ENCODE measurements around the gene BBS4. TPM values are rescaled to one million over a fixed set of nuclear protein-coding genes. Genes with fewer than 3 reads are reported as not detected.

Gene BBS4
- total and polyA plus RNA-seq, 9 of the 15 experiments (the other 6 are each of a cell fraction or from before 2014, with no cell fraction given): 25.1 to 80.7 (median 38.9) TPM

DNA sequence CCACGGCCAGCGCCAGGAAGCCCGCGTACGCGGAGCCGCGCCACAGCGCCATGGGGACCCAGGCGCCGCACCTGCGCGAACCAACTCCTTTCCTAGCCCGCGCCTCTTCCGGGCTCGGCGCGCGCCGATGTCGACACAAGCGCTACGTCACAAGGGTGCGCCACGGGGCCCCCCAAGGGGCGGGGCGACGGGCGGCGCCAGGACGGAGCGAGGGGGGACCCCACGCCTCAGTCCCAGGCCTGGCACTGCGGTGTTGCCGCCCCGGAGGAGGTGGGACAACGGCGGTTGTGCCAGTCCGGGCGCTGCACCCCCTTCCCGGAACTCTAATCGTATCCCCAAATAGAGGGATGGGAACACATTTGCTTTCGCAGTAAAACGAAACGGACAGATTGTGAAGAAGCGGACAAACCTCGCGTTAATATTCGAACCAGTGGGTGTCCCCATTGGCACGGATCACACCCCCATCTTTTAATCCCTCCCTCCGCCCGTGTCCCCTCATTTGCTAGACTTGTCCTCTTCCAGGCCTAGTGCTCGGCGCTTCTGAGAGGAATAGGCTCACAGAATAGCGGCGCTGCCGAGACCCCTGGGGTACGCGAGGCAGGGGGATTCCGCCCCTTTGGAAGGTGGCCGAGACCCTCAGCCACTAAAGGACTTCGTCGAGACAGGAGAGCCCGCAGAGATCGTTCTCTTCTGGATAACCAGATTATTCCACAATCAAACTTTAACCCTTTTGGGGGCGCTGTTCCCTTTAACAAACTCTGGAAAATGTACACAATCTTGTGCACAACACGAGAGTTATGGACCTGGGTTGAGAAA, 97.8 kb downstream of the BBS4 start, which contains the start of gene ADPGK (continued):
- TF ChIP-seq, protein P1, sequence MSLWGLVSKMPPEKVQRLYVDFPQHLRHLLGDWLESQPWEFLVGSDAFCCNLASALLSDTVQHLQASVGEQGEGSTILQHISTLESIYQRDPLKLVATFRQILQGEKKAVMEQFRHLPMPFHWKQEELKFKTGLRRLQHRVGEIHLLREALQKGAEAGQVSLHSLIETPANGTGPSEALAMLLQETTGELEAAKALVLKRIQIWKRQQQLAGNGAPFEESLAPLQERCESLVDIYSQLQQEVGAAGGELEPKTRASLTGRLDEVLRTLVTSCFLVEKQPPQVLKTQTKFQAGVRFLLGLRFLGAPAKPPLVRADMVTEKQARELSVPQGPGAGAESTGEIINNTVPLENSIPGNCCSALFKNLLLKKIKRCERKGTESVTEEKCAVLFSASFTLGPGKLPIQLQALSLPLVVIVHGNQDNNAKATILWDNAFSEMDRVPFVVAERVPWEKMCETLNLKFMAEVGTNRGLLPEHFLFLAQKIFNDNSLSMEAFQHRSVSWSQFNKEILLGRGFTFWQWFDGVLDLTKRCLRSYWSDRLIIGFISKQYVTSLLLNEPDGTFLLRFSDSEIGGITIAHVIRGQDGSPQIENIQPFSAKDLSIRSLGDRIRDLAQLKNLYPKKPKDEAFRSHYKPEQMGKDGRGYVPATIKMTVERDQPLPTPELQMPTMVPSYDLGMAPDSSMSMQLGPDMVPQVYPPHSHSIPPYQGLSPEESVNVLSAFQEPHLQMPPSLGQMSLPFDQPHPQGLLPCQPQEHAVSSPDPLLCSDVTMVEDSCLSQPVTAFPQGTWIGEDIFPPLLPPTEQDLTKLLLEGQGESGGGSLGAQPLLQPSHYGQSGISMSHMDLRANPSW (CRISPR knock-in tag; IDR thresholded peaks at IDR 0.05): no peak
- TF ChIP-seq HDGF (IDR thresholded peaks at IDR 0.05) (no peak), NR2C2 (CRISPR knock-in tag; IDR thresholded peaks at IDR 0.05) (peak; percentile 49), NR2C2 (tag; IDR thresholded peaks at IDR 0.05) (peak; percentile 68; the same call in 1 of the 2 replicates), ZNF699 (CRISPR knock-in tag; IDR thresholded peaks at IDR 0.05; ENCODE audit: insufficient replicate concordance) (no peak), RBFOX2 (IDR thresholded peaks at IDR 0.05; ENCODE audit: low read depth, low read length) (peak; percentile 98), SIN3A (IDR thresholded peaks at IDR 0.05; ENCODE audit: borderline replicate concordance in 2 of 2, control insufficient read depth in 1 of 2, low read depth in 2 of 2, low read length in 2 of 2) (peak; percentile 98), DACH1 (IDR thresholded peaks at IDR 0.05; ENCODE audit: partially characterized antibody) (peak; percentile 39), CXXC5 (CRISPR knock-in tag; IDR thresholded peaks at IDR 0.05) (peak; percentile 83), SUPT5H (IDR thresholded peaks at IDR 0.05) (peak; percentile 89), FOXK2 (conservative IDR thresholded peaks at IDR 0.05 in 1 of 2, IDR thresholded peaks at IDR 0.05 in 1 of 2; ENCODE audit: low read depth in 2 of 2) (peak; percentile 23 to 62; a peak in 2 of 4 replicates), TCF7 (IDR thresholded peaks at IDR 0.05; ENCODE audit: borderline replicate concordance) (no peak), NBN (IDR thresholded peaks at IDR 0.05; ENCODE audit: low read depth) (peak; percentile 72)
- TF ChIP-seq, protein P2, sequence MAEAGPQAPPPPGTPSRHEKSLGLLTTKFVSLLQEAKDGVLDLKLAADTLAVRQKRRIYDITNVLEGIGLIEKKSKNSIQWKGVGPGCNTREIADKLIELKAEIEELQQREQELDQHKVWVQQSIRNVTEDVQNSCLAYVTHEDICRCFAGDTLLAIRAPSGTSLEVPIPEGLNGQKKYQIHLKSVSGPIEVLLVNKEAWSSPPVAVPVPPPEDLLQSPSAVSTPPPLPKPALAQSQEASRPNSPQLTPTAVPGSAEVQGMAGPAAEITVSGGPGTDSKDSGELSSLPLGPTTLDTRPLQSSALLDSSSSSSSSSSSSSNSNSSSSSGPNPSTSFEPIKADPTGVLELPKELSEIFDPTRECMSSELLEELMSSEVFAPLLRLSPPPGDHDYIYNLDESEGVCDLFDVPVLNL (CRISPR knock-in tag; IDR thresholded peaks at IDR 0.05; ENCODE audit: low read depth): peak; percentile 15; the same call in 1 of the 2 replicates
- TF ChIP-seq, protein P3, sequence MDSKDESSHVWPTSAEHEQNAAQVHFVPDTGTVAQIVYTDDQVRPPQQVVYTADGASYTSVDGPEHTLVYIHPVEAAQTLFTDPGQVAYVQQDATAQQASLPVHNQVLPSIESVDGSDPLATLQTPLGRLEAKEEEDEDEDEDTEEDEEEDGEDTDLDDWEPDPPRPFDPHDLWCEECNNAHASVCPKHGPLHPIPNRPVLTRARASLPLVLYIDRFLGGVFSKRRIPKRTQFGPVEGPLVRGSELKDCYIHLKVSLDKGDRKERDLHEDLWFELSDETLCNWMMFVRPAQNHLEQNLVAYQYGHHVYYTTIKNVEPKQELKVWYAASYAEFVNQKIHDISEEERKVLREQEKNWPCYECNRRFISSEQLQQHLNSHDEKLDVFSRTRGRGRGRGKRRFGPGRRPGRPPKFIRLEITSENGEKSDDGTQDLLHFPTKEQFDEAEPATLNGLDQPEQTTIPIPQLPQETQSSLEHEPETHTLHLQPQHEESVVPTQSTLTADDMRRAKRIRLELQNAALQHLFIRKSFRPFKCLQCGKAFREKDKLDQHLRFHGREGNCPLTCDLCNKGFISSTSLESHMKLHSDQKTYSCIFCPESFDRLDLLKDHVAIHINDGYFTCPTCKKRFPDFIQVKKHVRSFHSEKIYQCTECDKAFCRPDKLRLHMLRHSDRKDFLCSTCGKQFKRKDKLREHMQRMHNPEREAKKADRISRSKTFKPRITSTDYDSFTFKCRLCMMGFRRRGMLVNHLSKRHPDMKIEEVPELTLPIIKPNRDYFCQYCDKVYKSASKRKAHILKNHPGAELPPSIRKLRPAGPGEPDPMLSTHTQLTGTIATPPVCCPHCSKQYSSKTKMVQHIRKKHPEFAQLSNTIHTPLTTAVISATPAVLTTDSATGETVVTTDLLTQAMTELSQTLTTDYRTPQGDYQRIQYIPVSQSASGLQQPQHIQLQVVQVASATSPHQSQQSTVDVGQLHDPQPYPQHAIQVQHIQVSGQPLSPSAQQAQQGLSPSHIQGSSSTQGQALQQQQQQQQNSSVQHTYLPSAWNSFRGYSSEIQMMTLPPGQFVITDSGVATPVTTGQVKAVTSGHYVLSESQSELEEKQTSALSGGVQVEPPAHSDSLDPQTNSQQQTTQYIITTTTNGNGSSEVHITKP (IDR thresholded peaks at IDR 0.05; ENCODE audit: partially characterized antibody): peak; percentile 64
- TF ChIP-seq, protein P4, sequence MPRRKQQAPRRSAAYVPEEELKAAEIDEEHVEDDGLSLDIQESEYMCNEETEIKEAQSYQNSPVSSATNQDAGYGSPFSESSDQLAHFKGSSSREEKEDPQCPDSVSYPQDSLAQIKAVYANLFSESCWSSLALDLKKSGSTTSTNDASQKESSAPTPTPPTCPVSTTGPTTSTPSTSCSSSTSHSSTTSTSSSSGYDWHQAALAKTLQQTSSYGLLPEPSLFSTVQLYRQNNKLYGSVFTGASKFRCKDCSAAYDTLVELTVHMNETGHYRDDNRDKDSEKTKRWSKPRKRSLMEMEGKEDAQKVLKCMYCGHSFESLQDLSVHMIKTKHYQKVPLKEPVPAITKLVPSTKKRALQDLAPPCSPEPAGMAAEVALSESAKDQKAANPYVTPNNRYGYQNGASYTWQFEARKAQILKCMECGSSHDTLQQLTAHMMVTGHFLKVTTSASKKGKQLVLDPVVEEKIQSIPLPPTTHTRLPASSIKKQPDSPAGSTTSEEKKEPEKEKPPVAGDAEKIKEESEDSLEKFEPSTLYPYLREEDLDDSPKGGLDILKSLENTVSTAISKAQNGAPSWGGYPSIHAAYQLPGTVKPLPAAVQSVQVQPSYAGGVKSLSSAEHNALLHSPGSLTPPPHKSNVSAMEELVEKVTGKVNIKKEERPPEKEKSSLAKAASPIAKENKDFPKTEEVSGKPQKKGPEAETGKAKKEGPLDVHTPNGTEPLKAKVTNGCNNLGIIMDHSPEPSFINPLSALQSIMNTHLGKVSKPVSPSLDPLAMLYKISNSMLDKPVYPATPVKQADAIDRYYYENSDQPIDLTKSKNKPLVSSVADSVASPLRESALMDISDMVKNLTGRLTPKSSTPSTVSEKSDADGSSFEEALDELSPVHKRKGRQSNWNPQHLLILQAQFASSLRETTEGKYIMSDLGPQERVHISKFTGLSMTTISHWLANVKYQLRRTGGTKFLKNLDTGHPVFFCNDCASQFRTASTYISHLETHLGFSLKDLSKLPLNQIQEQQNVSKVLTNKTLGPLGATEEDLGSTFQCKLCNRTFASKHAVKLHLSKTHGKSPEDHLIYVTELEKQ (CRISPR knock-in tag; IDR thresholded peaks at IDR 0.05): no peak

Data from K562 (cell line).